ENCODE measurements around the gene IL1RN.

The IL1RN gene

DNA sequence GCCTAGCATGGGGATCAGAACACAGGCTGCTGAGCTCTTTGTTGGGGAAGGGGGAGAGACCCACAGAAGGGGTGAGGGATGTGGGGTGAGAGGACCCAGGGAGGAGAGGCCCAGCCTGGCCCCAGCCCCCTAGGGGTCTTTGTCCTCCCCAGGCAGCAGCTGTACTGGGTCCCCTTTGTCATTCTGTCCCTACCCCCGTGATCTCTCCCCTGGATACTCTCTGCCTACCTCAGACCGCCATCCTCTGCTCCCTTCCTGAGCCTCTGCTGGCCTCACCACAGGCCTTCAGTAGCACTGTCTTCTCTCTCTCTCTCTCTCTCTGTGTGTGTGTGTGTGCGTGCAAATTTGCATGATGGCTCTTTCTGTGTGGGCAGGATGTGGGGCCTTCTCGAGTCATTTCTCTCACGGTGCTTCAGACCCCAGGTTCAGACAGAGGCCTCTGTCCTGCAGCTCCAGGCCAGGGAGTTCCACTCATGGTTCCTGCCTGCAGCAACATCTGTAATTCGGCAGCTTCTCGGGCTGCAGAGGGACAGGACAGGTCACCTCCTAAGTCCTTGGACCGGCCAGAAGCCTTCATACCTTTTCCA is 47.7 kb downstream of the IL1RN start:
- DNase-seq, result peak; percentile 67 to 70

DNA sequence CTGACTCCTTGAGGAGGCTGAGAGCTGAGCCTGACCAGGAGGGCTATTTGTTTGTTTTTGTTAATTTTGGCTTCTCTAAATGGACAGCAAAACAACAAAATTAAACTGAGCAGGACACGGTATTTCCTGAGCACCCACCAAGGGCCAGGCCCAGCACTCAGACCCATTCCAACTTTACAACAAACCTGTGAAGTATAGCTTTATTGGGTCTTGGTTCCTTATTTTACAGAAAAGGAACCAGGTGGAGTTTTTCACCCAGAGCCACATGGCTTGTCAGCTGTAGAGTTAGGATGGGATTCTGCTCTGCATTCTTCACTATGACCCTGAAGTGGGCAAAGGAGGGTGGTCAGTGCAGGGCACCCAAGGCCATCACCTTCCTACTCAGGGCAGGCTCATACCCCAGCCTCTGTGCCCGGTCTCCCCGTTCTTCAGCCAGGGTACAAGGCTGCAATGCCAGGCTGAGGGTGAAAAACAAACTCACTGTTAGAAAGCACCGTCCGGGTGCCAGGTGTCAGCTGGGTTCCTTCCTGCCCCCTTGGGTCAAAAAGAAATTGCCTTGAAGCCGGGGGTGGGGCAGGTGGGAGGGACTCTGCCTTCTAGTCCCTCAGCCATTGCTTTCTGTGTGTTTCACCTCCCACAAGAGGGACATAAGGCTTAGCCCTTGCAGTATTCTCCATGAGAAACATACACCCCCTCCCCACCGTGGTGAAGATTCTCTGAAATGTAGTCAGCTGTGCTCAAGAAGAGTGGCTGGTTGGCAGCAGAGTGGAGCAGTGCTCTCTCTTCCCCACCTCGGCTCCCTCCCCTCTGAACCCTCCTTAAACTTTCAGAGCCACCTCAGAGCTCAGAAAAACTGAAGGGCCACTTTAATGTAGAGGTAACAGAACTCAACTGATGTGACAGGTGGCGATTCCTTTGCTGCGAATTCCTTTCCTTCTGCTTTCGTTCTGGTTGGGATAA is 48.6 kb downstream of the IL1RN start:
- DNase-seq, result peak in 1 of 2 donors; percentile 31

DNA sequence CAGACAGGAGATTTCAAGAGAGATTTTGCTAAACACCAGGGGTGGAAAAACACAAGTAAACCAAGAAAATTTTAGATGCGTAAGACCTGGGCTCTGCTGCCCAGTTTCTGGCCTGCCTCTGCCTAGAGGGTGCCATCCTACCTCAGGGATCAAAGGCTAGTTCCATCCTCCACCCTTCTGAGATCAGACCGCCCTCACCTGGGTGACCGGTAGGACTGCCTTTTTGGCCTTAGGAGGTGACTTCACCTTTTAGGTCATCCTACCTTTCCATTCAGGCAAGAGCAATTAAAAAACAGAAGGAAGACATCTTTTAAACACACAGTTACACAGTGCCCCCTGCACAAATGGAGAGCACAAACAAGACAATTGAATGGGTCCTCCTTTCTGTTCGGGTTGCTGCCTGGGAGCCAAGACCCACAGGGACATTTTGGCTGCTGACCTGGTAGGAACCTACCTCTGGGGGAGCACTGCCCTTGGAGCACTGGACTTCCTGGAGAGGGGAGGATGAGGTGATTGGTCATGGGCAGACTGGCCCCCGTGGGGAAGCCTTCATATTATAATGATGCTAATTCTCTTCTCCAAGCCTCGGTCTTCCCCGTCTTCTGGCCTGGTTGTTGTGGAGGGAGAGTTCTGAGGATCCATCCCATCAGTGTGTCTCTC is 49.4 kb downstream of the IL1RN start:
- DNase-seq, result no peak

DNA sequence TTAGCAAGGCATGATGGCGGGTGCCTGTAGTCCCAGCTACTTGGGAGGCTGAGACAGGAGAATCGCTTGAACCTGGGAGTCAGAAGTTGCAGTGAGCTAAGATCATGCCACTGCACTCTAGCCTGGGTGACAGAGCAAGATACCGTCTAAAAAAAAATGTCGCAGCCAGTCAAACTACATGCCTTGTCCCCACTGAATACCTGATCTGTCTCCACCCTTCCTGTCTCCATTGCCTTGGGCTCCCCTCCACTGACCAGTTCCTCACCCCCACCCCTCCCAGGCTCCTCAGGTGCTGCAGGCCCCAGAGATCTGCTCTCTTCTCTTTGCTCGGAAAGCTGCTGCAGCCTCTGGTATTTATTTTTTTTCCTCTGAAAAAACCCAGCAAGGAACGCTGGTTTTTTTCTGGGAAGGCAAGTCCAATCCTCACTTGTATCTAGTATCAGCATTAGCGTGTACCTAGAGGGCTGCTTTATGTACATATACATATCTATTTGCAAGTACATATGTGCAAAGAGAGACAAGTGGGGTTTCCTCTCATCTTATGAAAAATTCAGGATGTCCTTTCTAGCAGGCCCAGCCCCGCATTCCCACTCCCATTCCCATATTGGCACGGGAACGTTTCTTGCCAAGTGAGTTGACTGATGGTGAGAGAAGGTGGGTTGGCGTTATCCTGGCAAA is 50.8 kb downstream of the IL1RN start:
- DNase-seq, result no peak

DNA sequence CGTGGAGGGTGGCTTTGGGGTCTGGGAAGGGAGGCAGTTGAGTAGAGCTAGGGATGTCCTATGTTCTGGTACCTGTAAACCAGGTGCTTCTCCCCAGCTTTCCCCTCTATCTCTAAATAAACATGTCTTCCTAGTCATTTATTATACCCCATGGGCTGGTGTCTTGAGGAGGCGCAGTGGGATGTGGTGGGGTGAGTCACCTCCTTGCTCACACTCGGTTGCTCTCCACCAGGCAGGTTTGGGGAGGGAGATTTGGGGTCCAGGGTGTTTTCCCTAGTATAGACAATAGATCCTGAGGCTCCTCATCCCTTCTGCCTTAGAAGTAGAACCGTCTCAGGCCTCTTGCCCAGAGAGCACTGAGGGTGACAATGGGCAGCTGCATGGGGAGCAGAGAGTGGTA is 51.5 kb downstream of the IL1RN start:
- DNase-seq, result peak; percentile 61 to 64

DNA sequence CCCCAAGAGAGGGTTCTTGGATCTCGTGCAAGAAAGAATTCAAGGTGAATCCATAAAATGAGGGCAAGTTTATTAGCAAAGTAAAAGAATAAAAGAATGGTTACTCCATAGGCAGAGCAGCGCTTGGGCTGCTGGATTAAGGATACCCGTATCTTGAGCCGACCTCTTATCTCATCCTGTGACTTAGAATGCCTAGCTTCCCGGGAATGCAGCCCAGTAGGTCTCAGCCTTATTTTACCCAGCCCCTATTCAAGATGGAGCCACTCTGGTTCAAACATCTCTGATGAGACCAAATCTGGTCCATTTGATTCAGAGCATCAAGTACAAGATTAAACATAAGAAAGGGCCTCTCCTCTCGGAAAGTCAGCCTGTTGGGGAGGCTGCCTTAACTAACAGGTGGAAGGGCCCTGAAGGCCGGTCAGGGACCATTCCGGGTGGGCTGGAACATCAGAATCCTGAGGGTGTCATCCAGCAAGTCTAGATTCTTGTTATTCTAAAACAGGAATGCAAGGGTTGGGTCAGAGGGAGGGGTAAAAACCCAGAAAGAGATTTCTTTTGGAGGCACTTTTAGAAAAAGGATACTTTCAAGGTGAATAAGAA is 52.1 kb downstream of the IL1RN start:
- no peak for DNase-seq

DNA sequence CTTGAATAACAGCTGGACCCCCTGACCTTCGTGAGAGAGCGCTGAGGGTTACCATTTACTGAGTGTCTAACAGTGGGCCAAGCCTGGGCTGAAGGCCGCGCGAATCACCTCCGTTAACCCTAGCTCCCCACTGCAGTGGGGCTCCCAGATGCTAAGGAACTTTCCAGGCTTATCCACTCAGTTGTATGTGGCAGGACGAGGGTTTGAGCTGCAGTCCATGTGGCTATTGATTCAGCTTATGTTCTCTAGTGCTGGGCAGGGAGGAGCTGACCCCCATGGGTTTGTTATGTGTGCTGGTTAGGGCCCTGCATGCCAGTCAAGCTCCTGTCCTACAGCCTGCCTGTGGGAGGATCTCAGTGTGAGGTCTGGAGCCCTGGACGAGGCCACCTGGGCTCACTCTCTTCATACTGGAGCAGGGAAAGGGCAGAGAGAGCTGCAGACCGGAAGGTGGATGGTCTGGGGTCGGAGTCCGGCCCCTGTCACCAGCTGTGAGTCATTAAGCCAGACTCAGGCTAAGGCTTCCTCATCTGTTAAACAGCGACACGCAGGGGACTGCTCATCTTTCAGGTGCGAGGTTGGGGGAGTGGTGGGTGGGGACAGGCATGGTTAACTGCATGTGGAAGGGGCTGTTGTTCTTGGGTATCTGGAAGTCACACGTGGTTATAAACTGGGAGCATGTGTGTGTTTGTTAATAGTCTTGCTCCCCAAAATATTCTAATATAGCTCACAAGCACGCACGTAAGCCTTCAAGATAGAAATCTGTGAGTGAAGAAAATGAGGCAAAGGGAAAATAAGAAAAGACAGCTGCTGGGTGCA is 52.9 kb downstream of the IL1RN start:
- DNase-seq, result no peak

DNA sequence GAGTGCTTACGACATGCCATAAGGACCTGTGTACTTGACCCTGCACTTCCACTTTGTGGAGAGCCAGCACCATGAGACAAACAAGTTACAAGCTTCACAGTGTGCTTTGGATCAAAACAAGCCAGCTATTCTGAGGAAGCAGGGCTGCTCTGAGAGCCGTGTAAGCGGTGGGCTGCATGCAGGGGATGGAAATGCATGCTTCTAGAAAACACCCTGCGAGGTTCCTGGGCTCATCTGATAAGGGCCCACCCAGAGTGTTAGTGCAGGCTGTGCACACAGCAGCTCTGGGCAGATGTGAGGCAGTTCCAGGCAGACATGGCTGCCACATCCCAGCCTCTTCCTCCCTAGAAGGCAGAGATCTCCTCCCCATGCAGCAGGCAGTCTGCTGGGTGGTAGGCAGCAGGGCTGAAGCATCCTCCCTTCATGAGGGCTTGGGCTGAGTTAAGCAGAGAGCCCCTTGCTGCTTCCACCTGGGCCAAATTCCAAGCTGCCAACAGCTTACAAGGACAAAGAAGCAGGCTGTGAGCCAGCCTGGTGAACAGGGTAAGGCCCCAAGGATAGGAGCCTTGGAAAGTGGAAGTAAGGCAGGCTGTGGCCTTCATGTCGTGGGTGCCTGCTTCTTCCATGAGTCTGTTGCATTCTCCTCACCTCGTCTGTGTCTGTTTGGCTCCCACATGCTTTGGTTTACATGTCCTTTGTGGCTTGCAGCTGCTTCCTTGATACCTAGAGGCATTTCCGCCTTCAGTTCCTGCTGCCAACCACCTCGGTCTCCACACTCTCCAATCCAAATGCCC is 54.1 kb downstream of the IL1RN start:
- DNase-seq, result no peak

DNA sequence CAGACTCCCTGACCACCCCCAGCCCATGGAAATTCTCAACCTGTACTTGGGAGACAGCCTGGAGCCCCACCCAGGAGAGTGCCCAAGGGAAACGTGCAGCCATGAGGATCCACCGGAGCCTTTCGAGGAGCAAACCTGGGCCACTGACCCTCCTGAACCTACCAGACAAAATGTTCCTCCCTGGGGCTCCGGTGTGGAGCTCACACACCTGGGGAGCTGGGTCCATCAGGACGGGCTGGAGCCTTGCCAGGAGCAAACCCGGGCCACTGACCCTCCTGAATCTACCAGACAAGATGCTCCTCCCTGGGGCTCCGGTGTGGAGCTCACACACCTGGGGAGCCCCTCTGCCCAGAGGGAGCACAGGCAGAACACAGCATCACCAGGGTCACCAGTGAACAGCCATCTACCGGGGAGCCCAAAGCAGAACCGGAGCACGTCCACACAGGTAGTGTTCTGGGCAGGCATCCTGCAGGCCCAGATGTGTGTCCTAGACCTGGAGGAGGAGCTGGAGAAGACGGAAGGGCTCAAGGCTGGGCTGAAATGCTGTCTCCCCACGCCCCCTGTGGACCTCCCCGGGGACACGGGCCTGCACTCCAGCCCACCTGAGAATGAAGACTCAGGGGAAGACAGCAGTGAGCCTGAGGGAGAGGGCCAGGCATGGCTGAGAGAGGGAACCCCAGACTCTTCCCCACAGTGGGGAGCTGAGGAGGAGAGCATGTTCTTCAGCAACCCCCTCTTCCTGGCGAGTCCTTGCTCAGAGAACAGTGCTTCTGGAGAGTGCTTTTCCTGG is 55.3 kb downstream of the IL1RN start:
- no peak for DNase-seq

DNA sequence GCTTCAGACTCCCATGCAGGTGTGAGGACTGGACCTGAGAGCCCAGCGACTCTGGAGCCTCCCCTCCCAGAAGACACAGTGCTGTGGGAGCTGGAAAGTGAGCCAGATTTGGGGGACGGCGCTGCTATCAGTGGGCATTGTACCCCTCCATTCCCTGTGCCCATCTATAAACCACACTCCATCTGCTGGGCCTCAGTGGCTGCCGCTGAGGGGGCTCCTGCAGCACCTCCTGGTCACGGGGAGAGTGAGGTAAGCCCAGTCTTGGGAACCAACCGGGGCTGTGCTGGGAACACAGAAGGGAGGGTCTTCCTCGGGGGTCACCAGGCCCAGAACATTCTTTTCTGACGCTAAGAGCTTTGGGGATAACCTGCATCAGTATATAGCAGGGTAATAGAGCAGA is 55.9 kb downstream of the IL1RN start:
- no peak for DNase-seq

Measured in stimulated activated CD4-positive, alpha-beta T cell treated with anti-CD3 and anti-CD28 coated beads, Interleukin-2, amount 100 ng/mL, for 24 hours (primary cell).